Activated effector memory CD4-positive, alpha-beta T cell treated with anti-CD3 and anti-CD28 coated beads, Interleukin-2, amount 50 U/mL, for 16 hours (primary cell): Measurements from ENCODE around the gene TET3.

Experiments used
- DNase-seq: peaks from one replicate; pipeline ENCODE4 v3.0.0-alpha.2; 2020

TET3 gene

GRCh38 chr2:73987948-73988700 is 3.4 kb downstream of the TET3 start:
- DNase-seq = no peak

- no peak for DNase-seq
These were observed 5.3 kb downstream of the TET3 start for GRCh38 chr2:73989972-73990371.

GRCh38 chr2:73990531-73990930 is 5.8 kb downstream of the TET3 start:
- DNase-seq = no peak

- no peak for DNase-seq
These were observed 7.3 kb downstream of the TET3 start for GRCh38 chr2:73992036-73992435.

- peak; percentile 19 for DNase-seq
These were observed 8.7 kb downstream of the TET3 start for GRCh38 chr2:73993376-73993775.

- DNase-seq = peak; percentile 64
These were observed 9.1 kb downstream of the TET3 start for GRCh38 chr2:73993778-73994177.

- peak; percentile 51 for DNase-seq
These were observed 9.6 kb downstream of the TET3 start for GRCh38 chr2:73994178-73994831.

- peak; percentile 50 for DNase-seq
These were observed 11.1 kb downstream of the TET3 start for GRCh38 chr2:73995810-73996209.

- peak; percentile 56 for DNase-seq
These were observed 13.1 kb downstream of the TET3 start for GRCh38 chr2:73997813-73998212.

GRCh38 chr2:73998451-73998850 is 13.7 kb downstream of the TET3 start:
- DNase-seq = peak; percentile 69

GRCh38 chr2:73998933-73999332 is 14.2 kb downstream of the TET3 start:
- peak; percentile 61 for DNase-seq

- DNase-seq = peak; percentile 55
These were observed 15.3 kb downstream of the TET3 start for GRCh38 chr2:73999881-74000597.

- peak; percentile 47 for DNase-seq
These were observed 16.0 kb downstream of the TET3 start for GRCh38 chr2:74000666-74001065.

GRCh38 chr2:74001121-74001520 is 16.4 kb downstream of the TET3 start:
- peak; percentile 67 for DNase-seq

GRCh38 chr2:74001781-74002504 is 17.2 kb downstream of the TET3 start:
- no peak for DNase-seq

GRCh38 chr2:74002505-74003421 is 18.1 kb downstream of the TET3 start:
- peak; percentile 92 for DNase-seq

GRCh38 chr2:74003494-74004211 is 18.9 kb downstream of the TET3 start:
- peak; percentile 61 for DNase-seq

GRCh38 chr2:74004212-74005182 is 19.8 kb downstream of the TET3 start:
- DNase-seq = peak; percentile 51

- DNase-seq = no peak
These were observed 21.1 kb downstream of the TET3 start for GRCh38 chr2:74005786-74006185.

- DNase-seq = no peak
These were observed 21.7 kb downstream of the TET3 start for GRCh38 chr2:74006459-74006858.
